SU-DHL-6 (cell line): ENCODE data around the gene ACOX3.

ENCODE experiments used
- H2AFZ ChIP-seq: fragments of 200-600 bp; sonication (generic); 2 replicates; pipeline ENCODE4 v1.6.1; 2014; ENCODE audit warnings: low read depth, mild to moderate bottlenecking, moderate library complexity, mixed read lengths, antibody characterized with exemption, low read length; ENCODE audit not compliant: severe bottlenecking
- H3F3A ChIP-seq: fragments of 200-600 bp; shearing (Covaris generic); 2 replicates; pipeline ENCODE4 v1.6.0; 2016; ENCODE audit warnings: antibody characterized with exemption, mild to moderate bottlenecking; ENCODE audit not compliant: insufficient read depth
- H3K27ac ChIP-seq: fragments of 200-600 bp; sonication (generic); 2 replicates; pipeline ENCODE4 v1.5.1; 2016; ENCODE audit warnings: low read depth, mild to moderate bottlenecking, low read length, moderate library complexity, mixed read lengths
- H3K27me3 ChIP-seq: fragments of 200-600 bp; sonication (generic), shearing (Covaris generic); 2 replicates; pipeline ENCODE4 v1.6.0; 2014; ENCODE audit warnings: mild to moderate bottlenecking, low read length
- H3K36me3 ChIP-seq: fragments of 200-600 bp; sonication (generic); 2 replicates; pipeline ENCODE4 v1.6.1; 2014; ENCODE audit warnings: mild to moderate bottlenecking, low read length, mixed read lengths
- H3K4me2 ChIP-seq: fragments of 300-600, 200-600 bp; shearing (Covaris generic), sonication (generic); 2 replicates; pipeline ENCODE4 v1.6.0; 2014; ENCODE audit warnings: low read length, low read depth, mild to moderate bottlenecking; ENCODE audit not compliant: poor library complexity, severe bottlenecking
- H3K4me3 ChIP-seq: fragments of 200-600 bp; sonication (generic); 2 replicates; pipeline ENCODE4 v1.5.1; 2014; ENCODE audit warnings: antibody characterized with exemption, low read length, mild to moderate bottlenecking, mixed read lengths; ENCODE audit not compliant: insufficient read depth, poor library complexity, severe bottlenecking
- H3K79me2 ChIP-seq: fragments of 200-600 bp; sonication (generic); 2 replicates; pipeline ENCODE4 v1.6.1; 2014; ENCODE audit warnings: mild to moderate bottlenecking, low read length, moderate library complexity; ENCODE audit not compliant: insufficient read depth
- H3K9ac ChIP-seq: fragments of 200-600 bp; sonication (generic); 2 replicates; pipeline ENCODE4 v1.7.0; 2014; ENCODE audit warnings: mild to moderate bottlenecking, low read length
- H3K9me2 ChIP-seq: fragments of 200-600 bp; sonication (generic); replicated peaks from 2 replicates; pipeline ENCODE4 v1.6.1; 2014; ENCODE audit warnings: low read length; ENCODE audit not compliant: insufficient read depth
- H3K9me3 ChIP-seq: fragments of 200-600 bp; sonication (generic); 2 replicates; pipeline ENCODE4 v1.6.1; 2014; ENCODE audit warnings: low read length, mixed read lengths; ENCODE audit not compliant: insufficient read depth
- H4K20me1 ChIP-seq: fragments of 200-600 bp; sonication (generic); 2 replicates; pipeline ENCODE4 v1.6.1; 2014; ENCODE audit warnings: low read depth, mild to moderate bottlenecking, antibody characterized with exemption, low read length, moderate library complexity, mixed read lengths
- EZH2phosphoT487 ChIP-seq: fragments of 200-600 bp; sonication (generic), shearing (Covaris generic); conservative IDR thresholded peaks from 2 replicates; pipeline ENCODE4 v1.6.1; 2018; ENCODE audit warnings: mild to moderate bottlenecking, antibody characterized with exemption, low read length, moderate library complexity, mixed read lengths
- TF ChIP-seq, protein P1 (sequence below): fragments of 200-600 bp; sonication (generic); IDR thresholded peaks from one replicate; pipeline ENCODE4 v1.5.1; 2017; ENCODE audit warnings: antibody characterized with exemption, mild to moderate bottlenecking, low read length, moderate library complexity; ENCODE audit not compliant: insufficient read depth, poor library complexity, severe bottlenecking

Gene ACOX3

DNA sequence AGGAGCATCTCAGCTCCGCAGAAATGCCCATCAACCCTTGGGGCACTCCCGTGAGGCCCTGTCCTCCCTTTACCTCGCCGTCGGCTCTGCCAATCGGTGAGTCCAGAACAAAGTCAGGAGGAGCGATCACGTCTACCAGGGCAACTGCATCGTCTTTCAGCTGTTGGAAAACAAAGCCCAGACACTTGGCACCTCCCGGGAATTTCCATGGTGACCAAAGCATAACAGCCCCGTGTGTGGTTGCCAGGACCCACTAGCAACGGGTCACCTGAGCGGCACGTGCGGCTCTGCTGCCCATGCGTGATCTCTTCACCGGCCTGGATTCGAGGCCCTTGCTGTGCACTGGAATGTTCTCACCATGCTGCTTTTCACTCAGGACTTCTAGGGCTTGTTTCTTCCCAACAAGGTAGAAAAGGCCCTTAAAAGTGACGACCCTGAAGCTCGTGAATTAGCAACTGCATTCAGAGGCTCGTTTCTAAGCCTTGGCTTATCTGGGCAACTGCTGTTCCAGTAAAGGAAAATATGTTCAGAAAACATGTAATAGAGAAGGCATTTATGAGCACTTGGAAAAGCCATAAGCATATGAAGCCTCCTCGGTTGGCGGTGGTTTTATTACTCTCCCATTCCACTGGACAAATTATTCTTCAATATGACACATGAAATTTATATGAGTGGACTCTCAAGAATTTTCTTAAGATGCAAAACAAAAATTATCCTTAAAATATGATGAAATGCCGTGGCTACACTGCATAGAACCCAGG lies 69.5 kb downstream of the ACOX3 start:
- Histone ChIP-seq H3K79me2 (no peaks in the 10 kb centered on the region), H2AFZ (no peak overlapping the region), H3K9me2 (no peaks in the 10 kb centered on the region), H3K9me3 (no peaks in the 10 kb centered on the region), H3K9ac (no peak overlapping the region), H3K4me3 (no peak overlapping the region), H3K27me3 (no peaks in the 10 kb centered on the region), H3K4me2 (no peak overlapping the region), H4K20me1 (no peaks in the 10 kb centered on the region), H3F3A (no peaks in the 10 kb centered on the region), H3K27ac (no peak overlapping the region), H3K36me3 (no peaks in the 10 kb centered on the region)
- no peak for TF ChIP-seq EZH2phosphoT487
- TF ChIP-seq, protein P1, sequence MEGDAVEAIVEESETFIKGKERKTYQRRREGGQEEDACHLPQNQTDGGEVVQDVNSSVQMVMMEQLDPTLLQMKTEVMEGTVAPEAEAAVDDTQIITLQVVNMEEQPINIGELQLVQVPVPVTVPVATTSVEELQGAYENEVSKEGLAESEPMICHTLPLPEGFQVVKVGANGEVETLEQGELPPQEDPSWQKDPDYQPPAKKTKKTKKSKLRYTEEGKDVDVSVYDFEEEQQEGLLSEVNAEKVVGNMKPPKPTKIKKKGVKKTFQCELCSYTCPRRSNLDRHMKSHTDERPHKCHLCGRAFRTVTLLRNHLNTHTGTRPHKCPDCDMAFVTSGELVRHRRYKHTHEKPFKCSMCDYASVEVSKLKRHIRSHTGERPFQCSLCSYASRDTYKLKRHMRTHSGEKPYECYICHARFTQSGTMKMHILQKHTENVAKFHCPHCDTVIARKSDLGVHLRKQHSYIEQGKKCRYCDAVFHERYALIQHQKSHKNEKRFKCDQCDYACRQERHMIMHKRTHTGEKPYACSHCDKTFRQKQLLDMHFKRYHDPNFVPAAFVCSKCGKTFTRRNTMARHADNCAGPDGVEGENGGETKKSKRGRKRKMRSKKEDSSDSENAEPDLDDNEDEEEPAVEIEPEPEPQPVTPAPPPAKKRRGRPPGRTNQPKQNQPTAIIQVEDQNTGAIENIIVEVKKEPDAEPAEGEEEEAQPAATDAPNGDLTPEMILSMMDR = no peak

DNA sequence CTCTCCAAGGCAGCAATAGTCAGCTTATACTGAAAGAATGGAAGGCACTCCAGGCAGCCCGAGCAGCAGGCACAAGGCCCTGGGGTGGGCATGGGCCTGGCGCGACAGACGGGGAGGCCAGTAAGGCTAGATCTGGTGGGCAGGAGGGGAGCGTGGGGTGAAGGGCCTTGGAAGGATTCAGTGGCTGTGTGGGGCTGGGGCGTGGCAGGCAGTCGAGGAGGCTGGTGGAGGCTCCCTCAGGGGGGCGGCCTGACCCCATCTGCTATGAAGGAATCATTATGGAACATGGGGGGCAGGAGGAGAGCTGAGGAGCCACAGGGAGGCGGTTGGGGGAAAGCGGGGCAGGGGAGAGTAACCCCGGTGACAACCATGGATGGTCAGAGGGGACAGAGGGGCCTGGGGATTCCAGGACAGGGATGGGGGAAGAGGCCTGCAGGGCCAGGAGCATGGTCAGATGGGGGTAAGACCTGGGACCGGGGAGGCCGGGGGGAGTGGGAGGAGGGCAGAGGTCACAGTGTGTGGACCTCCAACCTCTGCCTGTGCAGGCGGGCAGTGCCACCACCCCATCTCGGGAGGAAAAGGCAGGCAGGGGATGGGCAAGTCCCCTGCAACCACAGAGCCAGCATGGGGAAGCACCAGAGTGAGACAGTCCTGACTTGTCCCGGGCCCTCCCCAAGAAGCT lies 70.3 kb downstream of the ACOX3 start:
- Histone ChIP-seq H4K20me1 (no peaks in the 10 kb centered on the region), H3K36me3 (no peaks in the 10 kb centered on the region), H3K4me2 (no peak overlapping the region), H3K4me3 (no peak overlapping the region), H3K9me3 (no peaks in the 10 kb centered on the region), H3K9me2 (no peaks in the 10 kb centered on the region), H3K79me2 (no peaks in the 10 kb centered on the region), H3F3A (no peaks in the 10 kb centered on the region), H3K27ac (no peak overlapping the region), H3K27me3 (no peaks in the 10 kb centered on the region), H3K9ac (no peak overlapping the region), H2AFZ (no peak overlapping the region)
- no peak for TF ChIP-seq EZH2phosphoT487
- TF ChIP-seq, protein P1 = no peak

DNA sequence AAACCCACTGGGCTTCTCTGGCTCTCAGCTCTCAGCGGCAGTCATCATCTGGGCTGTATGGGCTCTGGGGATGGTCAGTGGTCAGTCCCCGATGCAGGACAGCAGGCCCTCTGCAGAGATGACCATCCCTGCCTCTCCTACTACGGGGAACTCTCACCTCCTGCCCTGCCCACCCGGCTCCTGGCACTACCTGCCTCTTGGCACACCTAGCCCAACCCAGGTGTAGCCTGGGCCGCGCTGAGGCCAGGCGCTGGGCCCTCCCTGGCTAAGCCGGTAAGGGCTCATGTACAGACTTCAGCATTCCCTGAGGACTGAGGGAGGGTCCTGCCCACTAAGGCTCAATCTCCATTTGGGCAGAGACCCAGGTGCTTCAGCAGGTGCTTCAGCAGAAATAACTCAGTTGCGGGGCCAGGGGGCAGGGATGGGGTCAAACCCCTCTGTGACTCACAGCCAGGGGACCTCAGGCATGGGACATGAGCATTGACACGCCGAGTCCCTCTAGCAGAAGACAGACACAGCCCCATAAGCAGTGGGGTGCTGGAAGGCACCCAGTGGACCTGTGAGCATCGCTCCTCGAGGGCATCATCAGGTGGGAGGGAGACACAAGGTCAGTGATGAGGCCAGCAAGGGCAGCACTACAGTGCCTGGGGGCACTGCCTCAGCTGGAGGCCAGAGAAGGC lies 71.0 kb downstream of the ACOX3 start:
- Histone ChIP-seq H3F3A (no peaks in the 10 kb centered on the region), H3K4me2 (no peak overlapping the region), H3K79me2 (no peaks in the 10 kb centered on the region), H3K9me3 (no peaks in the 10 kb centered on the region), H4K20me1 (no peaks in the 10 kb centered on the region), H2AFZ (no peak overlapping the region), H3K4me3 (no peak overlapping the region), H3K9me2 (no peaks in the 10 kb centered on the region), H3K27ac (no peak overlapping the region), H3K9ac (no peak overlapping the region), H3K27me3 (no peaks in the 10 kb centered on the region), H3K36me3 (no peaks in the 10 kb centered on the region)
- TF ChIP-seq, protein P1 = no peak
- no peak for TF ChIP-seq EZH2phosphoT487
